B cell (primary cell): ENCODE measurements around the gene HNRNPLL. TPM values are rescaled to one million over a fixed set of nuclear protein-coding genes. Genes with fewer than 3 reads are reported as not detected.

Experiments
- ATAC-seq: fragments of 200-7000 bp; cut with Tn5 transposase; one replicate; pipeline ENCODE4 v1.10.0; 2021; ENCODE audit warnings: low read depth, mild to moderate bottlenecking, moderate number of reproducible peaks, moderate library complexity
- CTCF ChIA-PET: fragments of 350-600 bp; sonication (Branson Sonifier 250); formaldehyde crosslinking; loops from one replicate; lab custom pipeline; 2021; ENCODE audit warnings: antibody characterized with exemption, inconsistent platforms; lab: Charles Lee
- POLR2A ChIA-PET: fragments of 350-600 bp; sonication (Branson Sonifier 250); formaldehyde crosslinking; loops from one replicate; lab custom pipeline; 2021; ENCODE audit warnings: antibody characterized with exemption; lab: Charles Lee
- DNase-seq: peaks from one replicate; pipeline ENCODE4 v3.0.0; 2013
- H2AFZ ChIP-seq: 2 replicates; pipeline ENCODE4 v1.6.1; 2012; ENCODE audit warnings: mild to moderate bottlenecking, low read depth, low read length; ENCODE audit not compliant: insufficient read depth, poor library complexity, severe bottlenecking
- H3K27ac ChIP-seq, 2 donors: 1 replicate in 1 of 2; 2 replicates in 1 of 2; pipeline ENCODE4 v1.5.1; 2012 to 2013; ENCODE audit warnings: low read length in 2 of 2, mild to moderate bottlenecking in 2 of 2, moderate library complexity in 1 of 2
- H3K27me3 ChIP-seq, 4 experiments: fragments of 200-600 bp in 1 of 4; sonication (generic) in 1 of 4; replicated peaks in 1 of 4; 1 replicate in 2 of 4; 2 replicates in 2 of 4; pipeline versions ENCODE4 v1.6.1 to v1.7.0; 2013 to 2016; ENCODE audit warnings: low read length in 3 of 4, mild to moderate bottlenecking in 2 of 4, mixed read lengths in 1 of 4, moderate library complexity in 1 of 4; ENCODE audit not compliant: insufficient read depth in 4 of 4, control insufficient read depth in 3 of 4; ENCODE audit errors: control extremely low read depth in 1 of 4
- H3K36me3 ChIP-seq, 2 experiments: replicated peaks in 1 of 2; 1 replicate in 1 of 2; 2 replicates in 1 of 2; pipeline versions ENCODE4 v1.6.1 to v1.7.1; 2013; ENCODE audit warnings: low read length in 1 of 2; ENCODE audit not compliant: insufficient read depth in 2 of 2, control insufficient read depth in 1 of 2; ENCODE audit errors: control extremely low read depth in 1 of 2, extremely low read depth in 1 of 2
- H3K4me1 ChIP-seq, 2 donors: fragments of 200-600 bp in 1 of 2; sonication (generic) in 1 of 2; 1 replicate in 1 of 2; 2 replicates in 1 of 2; pipeline versions ENCODE4 v1.5.1 to v1.6.1; 2013 to 2017; ENCODE audit warnings: low read length in 2 of 2; ENCODE audit not compliant: control insufficient read depth in 2 of 2, insufficient read depth in 2 of 2
- H3K4me2 ChIP-seq: replicated peaks from 2 replicates; pipeline ENCODE3; 2012; ENCODE audit warnings: mild to moderate bottlenecking, low read depth, low read length; ENCODE audit not compliant: poor library complexity, severe bottlenecking
- H3K4me3 ChIP-seq, 5 experiments: fragments of 200-600 bp in 1 of 5; sonication (generic) in 1 of 5; 1 replicate in 3 of 5; 2 replicates in 2 of 5; pipeline versions ENCODE4 v1.5.1 to v1.7.0; 2011 to 2016; ENCODE audit warnings: low read length in 4 of 5, mild to moderate bottlenecking in 4 of 5, low read depth in 2 of 5, control low read depth in 1 of 5, moderate library complexity in 1 of 5; ENCODE audit not compliant: insufficient read depth in 1 of 5; ENCODE audit errors: control extremely low read depth in 1 of 5, extremely low read depth in 1 of 5
- H3K79me2 ChIP-seq: fragments of 200-600 bp; sonication (generic); one replicate; pipeline ENCODE4 v1.6.0; 2016; ENCODE audit warnings: low read length; ENCODE audit not compliant: control insufficient read depth, insufficient read depth
- H3K9ac ChIP-seq: fragments of 200-600 bp; sonication (generic); 2 replicates; pipeline ENCODE4 v1.6.1; 2017; ENCODE audit warnings: mild to moderate bottlenecking, low read length, moderate library complexity
- H3K9me3 ChIP-seq, 3 donors: one replicate each; pipeline versions ENCODE4 v1.6.1 to v1.7.1; 2013; ENCODE audit warnings: low read length in 2 of 3; ENCODE audit not compliant: control insufficient read depth in 2 of 3, insufficient read depth in 1 of 3; ENCODE audit errors: control extremely low read depth in 1 of 3
- H4K20me1 ChIP-seq: 2 replicates; pipeline ENCODE4 v1.6.0; 2012; ENCODE audit warnings: mild to moderate bottlenecking, low read length; ENCODE audit not compliant: insufficient read depth, control insufficient read depth, poor library complexity, severe bottlenecking
- H3K27ac Mint-ChIP-seq: one replicate; pipeline ENCODE4 v1.8.0; 2021; ENCODE audit warnings: mixed read lengths
- H3K27me3 Mint-ChIP-seq: one replicate; pipeline ENCODE4 v1.8.0; 2021; ENCODE audit warnings: mixed read lengths
- H3K4me1 Mint-ChIP-seq: one replicate; pipeline ENCODE4 v1.8.0; 2021; ENCODE audit warnings: mixed read lengths
- H3K4me3 Mint-ChIP-seq: one replicate; pipeline ENCODE4 v1.8.0; 2021; ENCODE audit warnings: mixed read lengths
- H3K9me3 Mint-ChIP-seq: one replicate; pipeline ENCODE4 v1.8.0; 2022; ENCODE audit warnings: mixed read lengths; ENCODE audit not compliant: insufficient read depth
- EZH2 ChIP-seq: IDR thresholded peaks from 2 replicates; pipeline ENCODE4 v1.6.1; 2012; ENCODE audit warnings: borderline replicate concordance, low read depth, mild to moderate bottlenecking, moderate library complexity, low read length; ENCODE audit not compliant: insufficient read depth, poor library complexity, severe bottlenecking
- WGBS: methylation state at CpG from one replicate; pipeline ENCODE4 v1.1.5; 2013; ENCODE audit warnings: missing lambda C conversion rate; ENCODE audit not compliant: insufficient coverage; 5-methylcytosine and 5-hydroxymethylcytosine counted together
- intact Hi-C: fragments of 100-400 bp; cut with micrococcal nuclease; formaldehyde crosslinking; loops from one replicate; pipeline ENCODE4 v1.10.0; 2022
- polyA plus RNA-seq: library from polyadenylated mRNA; depleted of rRNA; stranded (reverse); fragments of >200 nt; gene quantifications from 2 replicates; pipeline ENCODE4 v1.2.3, GENCODE V29; 2012
- total RNA-seq, 2 donors: library from RNA; stranded (reverse); fragments of 120-200 nt in 1 of 2; gene quantifications; 1 replicate in 1 of 2; 2 replicates in 1 of 2; pipeline versions ENCODE4 v1.2.3 to v1.2.4, GENCODE V29; 2013 to 2022
- TF ChIP-seq, protein P1 (sequence below): fragments of 200-600 bp; IDR thresholded peaks from one replicate; pipeline ENCODE4 v1.8.0; 2022; ENCODE audit warnings: antibody characterized with exemption, mild to moderate bottlenecking

HNRNPLL gene
- total and polyA plus RNA-seq, 2 donors (not counting 1 experiment from before 2014, with no cell fraction given), result 2.1 to 6.7 TPM

DNA sequence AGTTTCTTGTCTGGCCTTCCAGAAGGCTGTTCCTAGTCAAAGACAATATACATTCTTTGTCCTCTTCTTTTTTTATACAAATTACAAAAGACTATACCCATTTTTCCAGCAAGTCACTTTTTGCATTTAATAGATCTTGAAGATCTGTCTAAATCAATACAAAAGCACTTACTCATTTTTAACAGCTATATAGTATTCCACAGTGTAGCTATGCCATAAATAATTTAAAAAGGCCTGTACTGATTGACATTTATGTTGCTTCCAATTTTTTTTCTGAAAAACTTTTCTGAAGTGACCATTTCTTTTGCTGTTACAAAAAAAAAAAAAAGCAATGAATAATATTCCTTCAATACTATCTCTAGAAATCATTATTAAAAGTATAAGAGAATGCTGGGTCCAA, 30.3 kb upstream of the HNRNPLL start:
- Histone ChIP-seq H3K4me3 (no peak overlapping the region), H3K79me2 (no peaks in the 10 kb centered on the region), H3K36me3 (no peaks in the 10 kb centered on the region), H3K9me3 (peaks cover 0 to 6% (median 0%) of the 10 kb centered on the region in 3 donors), H3K4me1 (peaks cover 3 to 8% of the 10 kb centered on the region in 2 donors), H3K27me3 (peaks cover 0 to 8% (median 2%) of the 10 kb centered on the region in 4 experiments), H3K27ac (no peak overlapping the region), H2AFZ (no peak overlapping the region), H3K9ac (no peak overlapping the region), H3K4me2 (no peak overlapping the region), H4K20me1 (no peaks in the 10 kb centered on the region)
- ATAC-seq, result no peak
- no peak for DNase-seq
- intact Hi-C loops, result no loop called here
- Mint-ChIP-seq H3K27me3 (peaks cover 30% of the 10 kb centered on the region), H3K27ac (no peak overlapping the region), H3K4me1 (peaks cover 12% of the 10 kb centered on the region), H3K9me3 (no peaks in the 10 kb centered on the region), H3K4me3 (no peak overlapping the region)
- ChIA-PET CTCF (no interaction called here), POLR2A (no interaction called here)
- TF ChIP-seq, protein P1, sequence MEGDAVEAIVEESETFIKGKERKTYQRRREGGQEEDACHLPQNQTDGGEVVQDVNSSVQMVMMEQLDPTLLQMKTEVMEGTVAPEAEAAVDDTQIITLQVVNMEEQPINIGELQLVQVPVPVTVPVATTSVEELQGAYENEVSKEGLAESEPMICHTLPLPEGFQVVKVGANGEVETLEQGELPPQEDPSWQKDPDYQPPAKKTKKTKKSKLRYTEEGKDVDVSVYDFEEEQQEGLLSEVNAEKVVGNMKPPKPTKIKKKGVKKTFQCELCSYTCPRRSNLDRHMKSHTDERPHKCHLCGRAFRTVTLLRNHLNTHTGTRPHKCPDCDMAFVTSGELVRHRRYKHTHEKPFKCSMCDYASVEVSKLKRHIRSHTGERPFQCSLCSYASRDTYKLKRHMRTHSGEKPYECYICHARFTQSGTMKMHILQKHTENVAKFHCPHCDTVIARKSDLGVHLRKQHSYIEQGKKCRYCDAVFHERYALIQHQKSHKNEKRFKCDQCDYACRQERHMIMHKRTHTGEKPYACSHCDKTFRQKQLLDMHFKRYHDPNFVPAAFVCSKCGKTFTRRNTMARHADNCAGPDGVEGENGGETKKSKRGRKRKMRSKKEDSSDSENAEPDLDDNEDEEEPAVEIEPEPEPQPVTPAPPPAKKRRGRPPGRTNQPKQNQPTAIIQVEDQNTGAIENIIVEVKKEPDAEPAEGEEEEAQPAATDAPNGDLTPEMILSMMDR, result no peak
- no peak for TF ChIP-seq EZH2

- H3K27me3 ChIP-seq, result peaks cover 0 to 16% (median 8%) of the 10 kb centered on the region in 4 experiments
Observed at GRCh38 chr2:38631976-38632375, 29.2 kb upstream of the HNRNPLL start.

More at GRCh38 chr2:38631976-38632375, 29.2 kb upstream of the HNRNPLL start:
- Mint-ChIP-seq H3K4me1 (peaks cover 12% of the 10 kb centered on the region), H3K27me3 (peaks cover 39% of the 10 kb centered on the region), H3K27ac (no peak overlapping the region), H3K9me3 (no peaks in the 10 kb centered on the region), H3K4me3 (no peak overlapping the region)
- no peak overlapping the region for H3K4me2 ChIP-seq
- no peaks in the 10 kb centered on the region for H3K36me3 ChIP-seq
- H3K79me2 ChIP-seq, result no peaks in the 10 kb centered on the region
- no peak for ATAC-seq
- peaks cover 0 to 6% (median 0%) of the 10 kb centered on the region in 3 donors for H3K9me3 ChIP-seq
- TF ChIP-seq, protein P1, result no peak
- ChIA-PET POLR2A (no interaction called here), CTCF (no interaction called here)
- intact Hi-C loops, result no loop called here
- no peak overlapping the region for H2AFZ ChIP-seq
- no peak overlapping the region for H3K4me3 ChIP-seq
- 100% methylated on average over 1 of the region's 2 CpGs for WGBS
- no peak overlapping the region for H3K27ac ChIP-seq
- no peak for DNase-seq
- H3K9ac ChIP-seq, result no peak overlapping the region
- H4K20me1 ChIP-seq, result no peaks in the 10 kb centered on the region
- peaks cover 3 to 8% of the 10 kb centered on the region in 2 donors for H3K4me1 ChIP-seq
